HG02623 (cell line): ENCODE measurements around the gene ATP2B3.

ENCODE experiments used
- ATAC-seq: cut with Tn5 transposase; IDR thresholded peaks from one replicate; pipeline ENCODE4 v1.9.1; 2021; ENCODE audit warnings: moderate library complexity; ENCODE audit not compliant: unreplicated experiment

The ATP2B3 gene

DNA sequence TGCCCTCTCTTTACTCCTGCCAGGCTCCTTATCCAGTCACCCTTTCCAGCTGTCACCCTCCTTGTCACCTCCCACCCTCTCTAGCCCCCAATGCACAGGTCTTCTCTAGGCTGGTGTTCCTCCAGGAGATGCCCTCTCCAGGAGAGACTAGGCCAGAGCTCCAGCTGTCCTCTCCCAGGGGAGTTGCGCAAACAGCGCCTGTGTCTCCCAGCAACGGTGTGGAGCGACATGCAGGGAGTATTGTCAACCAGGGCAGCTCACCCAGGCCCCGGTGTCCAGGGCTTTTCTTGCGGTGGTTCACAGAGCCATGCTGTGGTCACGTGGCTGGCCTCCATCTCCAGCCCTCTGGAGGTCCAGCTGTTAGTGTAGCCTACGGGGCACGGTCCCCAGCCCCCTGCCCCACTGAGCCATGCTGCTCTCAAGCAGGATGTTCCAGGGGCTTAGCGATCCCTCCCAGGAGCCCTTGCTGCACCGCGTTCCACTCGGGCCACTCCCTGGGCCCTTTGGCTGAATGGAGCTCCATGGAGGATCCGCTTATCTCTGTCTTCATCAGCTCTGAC, 46.7 kb downstream of the ATP2B3 start:
- ATAC-seq, result no peak

DNA sequence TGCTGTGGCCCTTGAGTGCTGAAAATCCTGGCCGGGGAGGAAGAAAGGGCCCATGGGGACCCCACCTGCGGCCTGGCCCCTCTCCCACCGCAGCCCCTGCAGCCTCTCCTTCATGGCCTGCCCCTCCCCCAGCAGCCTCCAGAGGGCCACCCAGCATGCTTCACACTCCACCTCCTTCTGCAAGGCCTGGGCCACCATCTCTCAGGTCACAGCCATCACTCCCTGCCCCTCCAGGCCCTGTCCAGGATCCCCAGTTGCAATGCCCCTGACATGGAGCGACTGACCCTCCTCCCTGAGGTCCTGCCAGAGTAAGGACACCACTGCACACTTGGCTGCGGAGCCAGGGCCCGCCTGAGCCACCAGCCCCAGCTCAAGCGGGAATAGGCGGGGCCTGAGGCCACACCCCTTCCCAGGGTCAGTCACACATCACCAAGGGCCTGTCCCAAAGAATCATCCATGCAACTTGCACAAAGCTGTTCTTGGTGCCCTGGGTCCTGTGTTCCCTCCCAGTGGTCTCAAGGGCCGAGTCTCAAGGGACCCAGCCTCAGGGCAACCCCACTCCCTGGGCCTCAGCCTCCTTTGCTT, 48.6 kb downstream of the ATP2B3 start:
- ATAC-seq, result no peak

DNA sequence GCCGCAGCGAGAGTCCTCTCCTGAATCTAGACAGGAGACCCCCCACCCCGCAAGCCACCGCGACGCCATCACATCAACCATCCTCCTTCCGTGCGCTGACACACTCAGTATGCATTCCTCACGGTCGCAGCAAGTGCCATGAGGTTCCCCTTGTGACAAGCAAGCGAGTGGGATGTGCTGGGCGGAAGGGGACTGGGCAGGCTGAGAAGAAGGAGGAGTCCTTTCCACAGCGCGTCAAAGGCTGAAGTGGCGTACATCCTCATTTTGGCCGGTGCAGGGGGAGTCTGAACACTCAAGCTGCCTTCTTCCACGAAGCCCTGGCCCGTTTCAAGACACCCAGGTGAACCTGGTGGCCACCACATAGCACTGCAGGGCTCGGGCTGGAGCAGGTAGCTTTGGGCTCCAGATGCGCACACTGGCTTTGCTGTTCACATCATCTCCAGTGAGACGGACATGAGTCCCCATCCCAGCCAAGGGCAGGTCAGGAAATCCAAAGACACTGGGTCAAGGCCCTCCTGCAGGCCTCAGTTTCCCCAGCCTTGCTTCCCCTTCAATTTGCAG, 51.1 kb downstream of the ATP2B3 start:
- no peak for ATAC-seq

GRCh38 chrX:153569475-153569874, 52.0 kb downstream of the ATP2B3 start:
- no peak for ATAC-seq

DNA sequence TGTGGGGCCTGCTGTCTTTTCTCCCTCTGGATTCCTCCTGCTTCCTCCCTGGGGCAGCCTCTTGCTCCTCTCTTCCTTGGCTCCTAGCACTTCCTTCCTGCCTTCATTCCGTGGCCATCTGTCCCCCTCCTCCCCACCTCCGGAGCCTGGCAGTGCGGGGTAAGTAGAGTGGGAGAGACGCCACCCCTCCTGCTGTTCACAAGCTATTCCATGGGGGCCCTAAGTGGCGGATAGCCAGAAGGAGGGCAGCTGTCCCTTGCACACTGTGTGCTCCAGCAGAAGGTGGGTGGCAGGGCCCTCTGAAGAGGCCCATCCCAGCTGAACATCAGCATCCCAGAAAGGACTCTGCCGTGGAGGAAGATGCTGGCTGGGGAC, 54.1 kb downstream of the ATP2B3 start:
- ATAC-seq, result no peak

DNA sequence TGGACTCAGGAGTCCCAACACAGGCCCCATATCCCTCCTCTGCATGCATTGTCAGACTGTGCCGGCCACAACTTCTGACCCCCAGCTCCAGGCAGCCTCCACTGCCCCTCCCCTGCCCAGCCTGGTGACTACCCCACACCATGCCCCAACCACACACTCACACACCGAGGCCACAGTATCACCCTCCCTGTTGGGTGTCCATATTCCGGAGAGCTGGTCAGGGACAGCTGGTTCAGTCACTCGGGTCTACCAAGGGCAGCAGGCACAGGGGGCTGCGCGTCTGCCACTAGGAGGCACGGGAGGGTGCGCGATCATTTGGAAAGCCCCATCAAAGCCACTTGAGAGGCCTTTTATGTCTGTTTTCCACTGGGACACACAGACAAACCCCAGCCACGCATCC, 55.2 kb downstream of the ATP2B3 start:
- no peak for ATAC-seq

GRCh38 chrX:153573984-153574383, 56.5 kb downstream of the ATP2B3 start:
- ATAC-seq, result peak; percentile 40

- no peak for ATAC-seq
Observed at GRCh38 chrX:153576239-153576870, 58.9 kb downstream of the ATP2B3 start.

DNA sequence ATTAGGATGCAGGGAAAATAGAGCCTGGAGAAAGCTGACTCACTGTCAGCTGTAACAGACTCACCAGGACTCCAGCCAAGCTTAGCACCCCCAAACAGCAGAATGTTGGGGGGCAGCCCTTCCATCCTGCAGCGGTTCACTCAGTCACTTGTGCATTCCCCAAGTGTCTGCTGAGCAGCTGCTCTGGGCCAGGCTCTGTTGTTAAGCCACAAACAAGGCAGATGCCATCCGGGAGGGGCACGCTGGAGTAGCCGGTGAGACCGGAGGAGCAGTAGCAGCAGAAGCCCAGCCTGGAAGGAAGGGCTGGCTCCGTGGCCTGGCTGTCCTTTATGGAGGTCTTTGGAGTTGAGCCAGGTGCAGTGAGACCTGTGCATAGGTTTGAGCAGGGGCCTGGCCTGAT, 59.5 kb downstream of the ATP2B3 start:
- ATAC-seq, result no peak

- no peak for ATAC-seq
Observed at GRCh38 chrX:153578200-153578835, 60.9 kb downstream of the ATP2B3 start.

GRCh38 chrX:153578889-153579288, 61.4 kb downstream of the ATP2B3 start:
- no peak for ATAC-seq

DNA sequence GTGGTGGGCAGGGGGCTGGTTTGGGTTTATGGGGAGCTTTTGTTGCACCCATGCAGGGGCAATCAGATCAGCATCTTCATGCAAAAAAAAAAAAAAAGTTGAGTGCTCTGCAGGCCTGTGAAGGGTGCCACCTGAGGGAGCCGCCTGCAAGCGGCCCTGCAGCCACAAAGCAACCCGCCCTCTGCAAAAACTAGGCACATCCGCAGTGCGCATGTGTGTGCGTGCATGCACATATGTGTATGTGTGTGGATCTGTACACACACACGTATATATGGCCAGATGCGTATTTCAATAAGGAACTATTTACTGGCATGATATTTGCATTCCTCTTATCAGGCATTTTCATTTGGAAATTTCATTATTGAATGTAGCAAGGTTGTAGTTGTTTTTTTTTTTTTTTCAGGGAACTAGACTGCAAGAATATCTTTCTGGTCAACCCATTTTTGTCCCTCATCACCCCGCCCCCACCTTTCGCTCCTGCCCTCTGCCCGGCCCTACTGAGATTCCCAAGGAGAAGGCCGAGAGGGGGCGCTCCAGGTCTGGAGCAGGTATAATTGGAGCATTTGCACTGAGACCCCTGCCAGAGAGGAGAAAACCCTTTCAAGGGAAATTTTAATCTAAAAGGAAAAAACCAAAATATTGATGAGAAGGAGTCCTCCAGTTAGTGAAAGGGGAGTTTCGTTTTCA, 63.4 kb downstream of the ATP2B3 start:
- ATAC-seq, result no peak

DNA sequence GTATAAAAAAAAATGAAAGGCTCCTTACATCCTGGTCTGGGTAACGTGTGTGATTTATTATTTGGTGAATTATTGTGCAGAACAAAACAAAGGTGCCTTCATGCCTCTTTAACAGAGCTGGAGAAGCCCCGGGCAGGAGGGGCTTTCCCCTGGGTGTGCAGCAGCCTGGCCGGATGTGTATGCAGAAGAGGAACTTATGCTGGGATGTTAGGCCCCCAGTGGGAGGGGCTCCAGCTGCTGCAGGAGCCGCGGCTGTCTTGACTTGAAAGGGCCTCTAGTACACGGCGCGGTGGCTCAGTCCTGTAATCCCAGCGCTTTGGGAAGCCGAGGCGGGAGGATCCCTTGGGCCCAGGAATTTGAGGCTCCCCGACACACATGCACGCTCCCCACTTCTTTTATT, 65.5 kb downstream of the ATP2B3 start:
- ATAC-seq, result peak; percentile 100

DNA sequence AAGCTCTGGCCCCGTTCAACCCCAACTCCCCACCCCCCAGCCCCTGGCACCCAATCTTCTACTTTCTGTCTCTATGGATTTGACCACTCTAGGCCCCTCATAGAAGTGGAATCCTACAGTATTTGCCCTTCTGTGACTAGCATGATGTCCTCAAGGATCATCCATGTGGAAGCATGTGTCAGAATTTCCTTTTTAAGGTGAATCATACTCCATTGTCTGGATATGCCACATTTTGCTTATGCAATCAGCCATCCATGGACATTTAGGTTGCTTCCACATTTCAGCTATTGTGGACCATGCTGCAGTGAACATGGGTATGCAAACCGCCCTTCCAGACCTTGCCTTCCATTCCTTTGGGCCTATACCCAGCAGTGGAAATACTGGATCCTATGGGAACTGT, 66.0 kb downstream of the ATP2B3 start:
- ATAC-seq, result no peak

- no peak for ATAC-seq
Observed at GRCh38 chrX:153585827-153586226, 68.4 kb downstream of the ATP2B3 start.

- ATAC-seq, result no peak
Observed at GRCh38 chrX:153587342-153587741, 69.9 kb downstream of the ATP2B3 start.

DNA sequence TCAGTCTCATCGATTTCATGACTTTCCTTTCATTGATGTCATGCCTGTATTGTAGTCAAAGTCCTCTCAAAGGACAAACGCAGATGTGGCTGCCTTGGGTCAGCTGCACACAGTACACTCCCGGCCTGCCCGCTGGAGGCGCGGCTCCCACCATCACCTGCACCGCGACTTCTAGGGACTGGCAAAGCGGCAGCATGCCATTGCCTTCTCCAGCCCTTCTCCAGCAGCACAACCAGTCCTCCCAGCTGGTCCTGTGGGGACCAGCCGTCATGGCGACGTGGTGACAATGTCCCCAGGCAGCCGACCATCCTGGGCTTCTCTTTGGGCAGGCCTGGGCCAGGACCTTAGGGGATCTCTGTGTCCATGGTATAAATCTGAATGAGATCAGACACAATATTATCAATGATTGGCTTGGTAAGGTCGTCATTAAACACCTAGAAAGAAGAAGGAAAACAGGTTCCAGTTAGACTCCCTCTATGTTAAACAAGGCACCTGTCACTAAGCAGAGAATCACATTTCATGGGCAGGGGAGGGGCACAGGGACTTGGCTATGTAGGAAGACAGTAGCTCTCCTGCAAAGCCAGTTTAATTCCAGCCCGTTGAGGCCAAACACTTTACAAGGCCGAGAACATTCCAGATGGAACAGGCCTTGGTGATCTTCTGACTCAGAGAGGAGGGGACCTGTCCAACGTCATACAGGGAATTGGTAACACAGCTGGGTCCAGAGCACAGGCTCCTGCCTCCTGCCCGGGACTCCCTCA, 70.8 kb downstream of the ATP2B3 start:
- no peak for ATAC-seq

GRCh38 chrX:153588782-153589446, 71.5 kb downstream of the ATP2B3 start:
- no peak for ATAC-seq

- no peak for ATAC-seq
Observed at GRCh38 chrX:153590961-153591956, 73.8 kb downstream of the ATP2B3 start.
